Posterior cingulate gyrus (tissue), 11 donors: ENCODE data around the gene FAM162A.
"Not testable (repeated sequence)": the region's sequence is repeated elsewhere in the genome, so short reads cannot be mapped to it uniquely, and the experiment has no call there.

Experiments
- DNase-seq, 10 donors: peaks; one replicate each; pipeline versions ENCODE4 v3.0.0 to v3.0.0-alpha.2; 2020 to 2021; ENCODE audit warnings: mixed read lengths in 3 of 10
- intact Hi-C: fragments of 100-400 bp; cut with DNase I; formaldehyde crosslinking; loops from one replicate; pipeline ENCODE4 v1.15.1; 2023

FAM162A gene

DNA sequence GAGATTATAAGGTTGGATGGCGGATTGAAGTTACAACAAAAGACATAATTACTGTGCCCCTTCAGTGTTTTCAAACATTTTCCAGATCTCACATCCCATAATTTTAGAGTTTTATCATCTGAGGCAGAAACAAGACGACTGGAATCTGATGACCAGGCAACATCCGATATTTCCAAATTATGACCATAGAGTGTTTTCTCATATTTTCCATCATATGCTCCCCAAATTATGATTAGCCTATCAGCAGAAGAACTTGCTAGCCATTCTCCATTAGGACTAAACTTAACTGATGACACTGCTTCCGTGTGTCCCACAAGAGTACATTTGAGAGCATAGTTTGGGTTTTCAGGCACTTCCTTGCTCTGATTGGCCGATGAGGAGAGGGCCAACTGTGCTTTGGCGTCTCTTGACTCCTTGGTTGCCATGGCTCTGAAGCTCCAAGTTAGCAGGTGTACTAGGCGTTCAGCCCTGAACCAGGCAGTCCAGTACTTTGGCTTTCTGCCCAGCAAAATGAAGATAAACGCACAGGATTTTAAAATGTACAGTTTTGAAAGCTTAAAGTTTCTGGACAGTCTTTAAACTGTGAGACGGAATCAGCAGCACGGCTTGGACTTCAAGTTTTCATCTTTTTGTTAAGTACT is 31.2 kb downstream of the FAM162A start:
- intact Hi-C loops: loop anchor here (5.0 kb wide), 2 partner anchors 33 to 97 kb away; partner anchors contain the start of genes FAM162A, KPNA1 and MIX23
- DNase-seq: peak in 3 of 10 donors; percentile 27 to 84 (median 30)

DNA sequence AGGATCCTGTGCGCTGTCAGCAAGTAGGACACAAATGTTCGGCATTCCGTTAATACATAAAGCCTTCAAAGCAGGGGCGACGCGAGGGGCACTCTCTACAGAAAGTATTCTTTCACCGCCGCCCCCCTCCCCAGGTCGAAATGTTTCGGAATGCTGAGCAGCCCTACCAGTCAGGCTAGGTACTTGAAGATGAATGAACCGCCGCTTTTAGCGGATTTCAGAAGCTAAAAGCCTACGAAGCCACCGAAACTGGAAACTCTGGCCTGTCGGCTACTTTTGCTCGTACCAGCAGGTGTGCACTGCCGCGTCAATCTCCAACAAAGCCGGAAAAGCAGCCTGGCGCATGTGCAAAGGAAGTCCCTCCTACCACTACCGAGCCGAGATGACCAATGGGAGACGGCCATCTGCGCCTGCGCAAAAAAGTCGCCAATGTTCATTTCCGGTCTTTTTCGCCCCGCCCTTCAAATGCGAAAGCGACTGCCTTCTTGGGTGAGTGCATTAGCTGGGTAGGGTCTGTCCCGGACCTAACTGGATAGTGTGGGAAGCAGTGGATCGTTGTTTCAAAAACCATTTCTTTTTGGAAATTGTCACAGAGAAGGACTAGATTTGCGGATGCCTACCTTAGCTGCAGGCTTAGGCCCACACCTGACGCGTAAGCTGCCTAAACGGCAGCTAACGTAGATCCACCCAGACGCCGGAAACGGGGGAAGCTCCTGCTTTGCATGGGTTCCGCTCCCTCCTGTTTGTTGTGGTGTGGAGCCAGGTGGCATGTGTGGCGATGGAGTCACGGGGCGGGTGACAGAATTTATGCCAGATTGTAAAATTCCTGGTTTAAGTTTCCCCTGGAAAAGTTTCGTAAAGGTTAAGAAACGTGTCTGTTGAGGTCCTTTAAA is 32.0 kb downstream of the FAM162A start, which contains the start of gene WDR5B:
Gene WDR5B, minus strand, starts transcription at position 301 of the 893 bp plus-strand sequence. CDS start 534 bp downstream, outside the sequence.
- intact Hi-C loops: loop anchor here (5.0 kb wide), 2 partner anchors 34 to 96 kb away; partner anchors contain the start of genes FAM162A, KPNA1 and MIX23

DNA sequence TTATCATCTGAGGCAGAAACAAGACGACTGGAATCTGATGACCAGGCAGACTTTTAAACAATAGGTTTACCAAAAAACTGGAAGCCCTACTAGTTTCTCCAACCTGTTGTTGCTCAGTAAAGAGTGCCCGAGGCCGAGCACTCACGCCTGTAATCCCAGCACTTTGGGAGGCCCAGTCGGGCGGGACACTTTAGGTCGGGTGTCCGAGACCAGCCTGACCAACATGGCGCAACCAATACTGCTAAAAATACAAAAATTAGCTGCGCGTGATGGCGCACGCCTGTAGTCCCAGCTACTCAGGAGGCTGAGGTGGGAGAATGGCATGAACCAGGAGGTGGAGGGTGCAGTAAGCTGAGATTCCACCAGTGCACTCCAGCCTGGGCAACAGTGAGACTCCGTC is 33.0 kb downstream of the FAM162A start:
- peak in 2 of 10 donors; percentile 59 to 73 for DNase-seq
- intact Hi-C loops: loop anchor here (5.0 kb wide), 2 partner anchors 35 to 95 kb away; partner anchors contain the start of genes FAM162A, KPNA1 and MIX23

More for the DNA sequence above, 32.0 kb downstream of the FAM162A start, which contains the start of gene WDR5B:
- peak; percentile 95 to 99 (median 98) for DNase-seq

DNA sequence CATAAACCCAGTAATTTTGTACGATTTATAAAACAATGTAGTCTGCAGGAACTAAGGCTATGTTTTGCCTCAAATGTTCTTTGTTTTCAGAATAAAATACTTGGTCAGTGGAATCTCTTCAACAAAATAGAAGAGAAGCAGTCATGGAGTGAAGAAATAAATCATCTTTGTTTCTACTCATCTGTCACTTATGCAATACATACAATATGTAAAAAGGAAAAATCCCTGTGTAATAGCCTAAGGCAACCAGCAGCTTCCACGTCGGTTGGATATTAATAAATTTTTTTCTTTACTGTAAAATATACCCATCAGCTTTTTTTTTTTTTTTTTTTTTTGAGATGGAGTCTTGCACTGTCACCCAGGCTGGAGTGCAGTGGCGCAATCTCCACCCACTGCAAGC is 37.1 kb downstream of the FAM162A start:
- no peak for DNase-seq
- intact Hi-C loops: no loop called here

DNA sequence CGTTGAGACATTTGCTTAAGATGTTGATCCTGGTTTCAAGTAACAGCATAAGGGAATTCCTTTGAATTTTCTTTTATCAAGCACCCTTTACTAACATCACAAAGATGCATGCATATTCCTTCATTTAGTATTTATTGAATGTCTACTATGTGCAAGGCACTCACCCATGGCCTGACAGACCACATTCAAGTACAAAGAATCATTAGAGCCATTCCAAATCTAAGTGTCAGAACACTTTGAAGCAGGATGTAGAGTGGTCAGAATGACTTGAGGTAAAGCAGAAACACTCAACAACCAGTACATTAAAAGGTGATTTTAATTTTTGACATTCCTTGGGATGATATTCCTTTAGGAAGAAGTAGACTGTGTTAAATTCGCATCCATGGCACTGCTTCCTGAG is 37.9 kb downstream of the FAM162A start:
- no peak for DNase-seq

DNA sequence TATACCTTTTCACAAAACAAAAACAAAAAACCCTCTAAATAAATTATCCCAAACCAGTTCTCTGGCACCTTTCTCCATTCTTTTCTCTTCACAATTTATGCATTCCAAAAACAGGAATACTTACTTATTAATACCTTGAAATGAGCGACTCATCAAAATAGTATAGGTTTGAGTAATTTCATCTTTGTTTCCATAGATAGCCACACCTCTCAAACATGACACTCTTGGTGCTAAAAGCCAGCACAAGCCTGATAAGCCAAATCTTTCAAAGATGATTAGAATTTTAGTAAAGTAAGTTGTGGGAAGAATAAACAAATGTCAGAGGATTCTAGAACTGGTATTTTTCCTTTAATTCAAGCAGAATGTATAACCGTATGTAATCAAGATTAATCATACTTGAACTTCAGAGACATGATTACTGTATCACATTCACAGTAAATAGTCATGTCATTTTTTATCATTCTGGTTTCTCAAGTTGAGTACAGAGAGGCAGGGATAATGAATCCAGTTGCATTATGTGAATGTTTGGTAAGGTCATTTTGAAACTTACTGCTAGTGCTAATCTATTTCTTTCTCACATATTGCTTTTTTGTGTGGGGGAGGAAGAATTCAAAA is 44.0 kb downstream of the FAM162A start:
- intact Hi-C loops: no loop called here
- no peak for DNase-seq

More for the DNA sequence above, 37.9 kb downstream of the FAM162A start:
- intact Hi-C loops: no loop called here

DNA sequence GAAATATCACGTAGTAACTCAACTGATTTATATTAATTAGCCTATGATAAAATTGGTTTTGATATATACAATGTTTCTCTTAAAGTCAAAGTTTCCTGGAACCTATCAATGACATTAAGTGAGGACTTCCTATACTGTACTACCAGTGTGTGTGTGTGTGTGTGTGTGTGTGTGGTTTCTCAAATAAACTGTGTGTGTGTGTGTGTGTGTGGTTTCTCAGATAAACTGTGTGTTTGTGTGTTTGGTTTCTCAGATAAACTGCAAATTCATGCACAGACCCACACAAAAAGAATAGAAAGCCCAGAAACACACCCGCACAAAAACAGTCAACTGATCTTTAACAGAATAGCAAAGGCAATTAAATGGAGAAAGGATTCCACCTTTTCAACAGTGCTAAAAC is 46.4 kb downstream of the FAM162A start:
- intact Hi-C loops: no loop called here
- no peak for DNase-seq

DNA sequence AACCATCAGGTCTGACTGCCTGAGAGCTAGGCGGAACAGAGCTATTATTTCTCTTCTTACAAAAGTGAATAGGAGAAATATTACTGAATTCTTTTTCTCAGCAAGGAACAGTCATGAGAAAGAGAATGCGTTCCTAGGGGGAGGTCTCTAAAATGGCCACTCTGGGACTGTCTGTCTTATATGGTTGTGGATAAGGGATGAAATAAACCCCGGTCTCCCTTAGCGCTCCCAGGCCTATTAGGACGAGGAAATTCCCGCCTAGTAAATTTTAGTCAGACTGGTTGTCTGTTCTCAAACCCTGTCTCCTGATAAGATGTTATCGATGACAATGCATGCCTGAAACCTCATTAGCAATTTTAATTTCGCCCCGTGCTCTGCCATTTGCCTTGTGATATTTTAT is 52.0 kb downstream of the FAM162A start:
- no peak for DNase-seq
- intact Hi-C loops: no loop called here

DNA sequence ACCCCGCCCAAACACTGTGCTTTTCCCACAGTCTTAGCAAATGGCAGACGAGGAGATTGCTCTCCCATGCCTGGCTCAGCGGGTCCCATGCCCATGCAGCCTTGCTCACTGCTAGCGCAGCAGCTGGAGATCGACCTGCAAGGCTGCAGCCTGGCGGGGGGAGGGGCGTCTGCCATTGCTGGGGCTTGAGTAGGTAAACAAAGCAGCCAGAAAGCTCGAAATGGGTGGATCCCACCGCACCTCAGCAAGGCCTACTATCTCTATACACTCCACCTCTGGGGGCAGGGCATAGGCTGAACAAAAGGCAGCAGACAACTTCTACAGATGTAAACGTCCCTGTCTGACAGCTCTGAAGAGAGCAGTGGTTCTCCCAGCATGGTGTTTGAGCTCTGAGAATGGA is 59.1 kb downstream of the FAM162A start:
- intact Hi-C loops: no loop called here
- peak in 3 of 10 donors; percentile 9 to 67 (median 66) for DNase-seq

DNA sequence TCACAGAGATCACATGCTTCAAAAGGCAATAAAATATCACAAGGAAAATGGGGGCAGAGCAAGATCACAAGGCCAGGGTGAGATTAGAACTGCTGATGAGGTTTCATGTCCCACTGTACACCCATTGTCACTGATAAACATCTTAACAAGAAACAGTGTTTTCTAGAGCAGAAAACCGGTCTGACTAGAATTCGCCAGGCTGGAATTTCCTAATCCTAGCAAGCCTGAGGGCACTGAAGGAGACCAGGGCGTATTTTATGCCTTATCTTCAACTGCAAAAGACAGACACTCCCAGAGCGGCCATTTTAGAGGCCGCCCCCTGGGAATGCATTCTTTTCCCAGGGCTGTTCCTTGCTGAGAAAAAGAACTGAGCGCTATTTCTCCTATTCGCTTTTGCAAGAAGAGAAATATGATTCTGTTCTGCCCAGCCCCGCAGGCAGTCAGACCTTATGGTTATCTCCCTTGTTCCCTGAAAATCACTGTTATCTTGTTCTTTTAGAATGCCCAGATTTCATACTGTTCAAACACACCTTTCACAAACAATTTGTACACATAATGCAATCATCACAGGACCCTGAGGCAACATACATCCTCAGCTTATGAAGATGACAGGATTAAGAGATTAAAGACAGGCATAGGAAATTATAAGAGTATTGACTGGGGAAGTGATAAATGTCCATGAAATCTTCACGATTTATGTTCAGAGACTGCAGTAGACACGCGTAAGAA is 59.9 kb downstream of the FAM162A start:
- intact Hi-C loops, DNase-seq: not testable (repeated sequence)

DNA sequence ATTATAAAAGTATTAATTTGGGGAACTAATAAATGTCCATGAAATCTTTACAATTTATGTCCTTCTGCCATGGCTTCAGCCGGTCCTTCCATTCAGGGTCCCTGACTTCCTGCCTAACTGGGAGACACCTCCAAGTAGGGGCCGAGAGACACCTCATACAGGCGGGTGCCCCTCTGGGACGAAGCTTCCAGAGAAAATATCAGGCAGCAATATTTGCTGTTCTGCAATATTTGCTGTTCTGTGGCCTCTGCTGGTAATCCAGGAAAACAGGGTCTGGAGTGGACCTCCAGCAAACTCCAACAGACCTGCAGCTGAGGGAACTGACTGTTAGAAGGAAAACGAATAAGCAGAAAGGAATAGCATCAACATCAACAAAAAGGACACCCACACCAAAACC is 60.5 kb downstream of the FAM162A start:
- DNase-seq, intact Hi-C loops: not testable (repeated sequence)

DNA sequence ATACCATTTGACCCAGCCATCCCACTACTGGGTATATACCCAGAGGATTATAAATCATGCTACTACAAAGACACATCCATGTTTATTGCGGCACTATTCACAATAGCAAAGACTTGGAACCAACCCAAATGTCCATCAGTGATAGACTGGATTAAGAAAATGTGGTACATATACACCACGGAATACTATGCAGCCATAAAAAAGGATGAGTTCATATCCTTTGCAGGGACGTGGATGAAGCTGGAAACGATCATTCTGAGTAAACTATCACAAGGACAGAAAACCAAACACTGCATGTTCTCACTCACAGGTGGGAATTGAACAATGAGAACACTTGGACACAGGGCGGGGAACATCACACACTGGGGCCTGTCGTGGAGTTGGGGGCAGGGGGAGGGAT is 64.2 kb downstream of the FAM162A start:
- intact Hi-C loops, DNase-seq: not testable (repeated sequence)

DNA sequence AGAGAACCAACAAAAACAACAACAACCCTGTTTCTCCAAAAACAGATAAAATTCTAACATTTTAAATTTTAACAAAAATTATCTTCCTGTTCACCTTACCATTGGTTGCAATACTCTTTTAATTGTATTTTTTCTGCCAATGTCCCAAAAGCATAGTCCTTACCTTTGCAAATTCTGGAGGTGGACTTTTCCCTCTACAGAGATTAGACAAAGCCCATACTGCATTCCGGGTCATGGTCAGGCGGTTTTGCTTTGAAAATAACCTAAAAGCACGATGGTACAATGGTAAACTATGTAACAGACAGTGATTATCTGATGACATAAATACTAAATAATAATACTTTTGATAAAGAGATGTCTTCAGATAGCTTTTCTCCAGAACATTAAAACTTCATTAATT is 67.4 kb downstream of the FAM162A start:
- intact Hi-C loops: no loop called here
- DNase-seq: no peak

DNA sequence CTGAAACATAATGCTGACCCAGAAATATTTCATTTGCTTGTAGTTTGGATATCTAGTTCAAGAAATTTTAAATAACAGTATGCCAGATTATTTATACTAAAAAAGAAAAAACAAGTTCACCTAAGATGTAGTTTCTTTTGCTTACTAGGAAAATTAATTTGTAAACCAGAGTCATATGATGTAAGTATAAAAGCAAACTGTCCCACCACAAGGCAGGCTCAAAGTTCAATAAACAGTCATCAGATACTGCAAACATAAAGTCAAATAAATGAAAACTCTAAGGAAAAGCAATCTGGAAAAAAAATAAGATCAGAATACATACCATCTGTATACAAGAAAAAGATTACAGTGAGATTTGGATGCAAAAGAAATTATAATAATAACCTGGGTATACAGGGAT is 72.1 kb downstream of the FAM162A start:
- intact Hi-C loops: no loop called here
- DNase-seq: no peak

DNA sequence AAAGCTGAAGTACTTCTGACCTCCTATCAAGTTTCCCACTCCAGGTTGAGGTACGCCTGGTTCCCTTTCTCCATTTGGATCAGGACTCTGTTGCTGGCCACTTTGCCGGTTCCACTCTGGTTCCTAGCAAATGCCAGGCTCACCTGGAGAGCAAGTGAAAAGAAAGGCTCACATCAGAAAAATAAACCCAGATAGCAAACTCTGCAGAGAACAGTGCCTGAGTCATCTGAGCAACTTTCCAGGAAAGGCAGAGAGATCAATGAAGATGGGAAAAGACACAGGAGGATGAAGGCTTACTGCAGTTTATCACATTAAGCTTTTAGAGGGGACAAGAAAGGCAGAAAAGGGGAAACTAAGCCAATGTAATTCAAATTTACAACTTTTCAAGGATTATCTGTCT is 73.7 kb downstream of the FAM162A start:
- DNase-seq: no peak
- intact Hi-C loops: no loop called here

DNA sequence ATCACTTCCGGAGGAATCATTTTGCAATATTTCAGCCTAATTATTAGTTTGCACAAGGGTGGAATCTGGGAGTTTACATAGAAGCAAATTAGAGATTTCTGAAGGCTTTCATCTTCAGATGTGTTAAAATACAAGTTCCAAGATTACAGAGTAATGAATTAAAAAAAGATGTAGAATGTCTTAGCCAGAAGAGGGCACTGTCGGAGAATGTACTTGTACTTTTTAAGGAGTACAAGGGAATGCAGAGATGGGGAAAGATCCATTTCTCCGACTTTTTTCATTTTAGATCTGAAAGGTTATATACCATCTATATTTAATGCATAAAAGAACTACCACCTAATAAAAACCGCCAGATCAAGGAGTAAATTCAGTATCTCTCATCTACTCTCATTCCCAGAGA is 75.0 kb downstream of the FAM162A start:
- intact Hi-C loops: loop anchor here (1.0 kb wide), 1 partner anchor 219 kb away; no protein-coding TSS in a partner anchor
- no peak for DNase-seq

DNA sequence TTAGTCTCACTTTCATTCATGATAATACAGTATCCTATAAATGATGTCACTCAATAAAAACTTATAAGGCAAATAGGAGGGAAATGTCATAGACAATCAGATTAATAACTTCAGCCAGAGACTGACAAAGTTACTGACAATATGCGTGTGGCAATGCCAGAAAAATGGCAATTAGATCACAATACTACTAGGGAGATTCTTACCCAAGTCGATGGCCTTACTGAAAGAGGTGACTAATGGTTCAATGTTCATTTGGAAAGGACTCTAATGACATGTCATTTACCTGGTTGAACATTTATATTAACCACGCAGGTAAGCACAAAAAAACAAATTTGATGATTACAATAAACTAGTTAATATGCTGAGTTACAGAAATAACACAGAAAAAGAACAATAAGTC is 77.8 kb downstream of the FAM162A start:
- DNase-seq: no peak
- intact Hi-C loops: no loop called here
